Fibroblast of mammary gland (primary cell): Measurements from ENCODE around the gene ARHGAP6.
A peak's percentile ranks its signal among the peaks of the same experiment; 100 is the strongest.

ENCODE experiments used
- DNase-seq: peaks from one replicate; pipeline ENCODE4 v3.0.0-alpha.2; 2010; ENCODE audit warnings: low read depth
- H3K4me3 ChIP-seq: 2 replicates; pipeline ENCODE4 v1.5.1; 2011; ENCODE audit warnings: low read depth, mild to moderate bottlenecking, low read length, moderate library complexity; ENCODE audit not compliant: control insufficient read depth
- TF ChIP-seq, protein P1 (sequence below): conservative IDR thresholded peaks from 2 replicates; pipeline ENCODE4 v1.5.1; 2011; ENCODE audit warnings: low read depth, low read length, inconsistent platforms; ENCODE audit not compliant: control insufficient read depth, insufficient read depth

Gene ARHGAP6

DNA sequence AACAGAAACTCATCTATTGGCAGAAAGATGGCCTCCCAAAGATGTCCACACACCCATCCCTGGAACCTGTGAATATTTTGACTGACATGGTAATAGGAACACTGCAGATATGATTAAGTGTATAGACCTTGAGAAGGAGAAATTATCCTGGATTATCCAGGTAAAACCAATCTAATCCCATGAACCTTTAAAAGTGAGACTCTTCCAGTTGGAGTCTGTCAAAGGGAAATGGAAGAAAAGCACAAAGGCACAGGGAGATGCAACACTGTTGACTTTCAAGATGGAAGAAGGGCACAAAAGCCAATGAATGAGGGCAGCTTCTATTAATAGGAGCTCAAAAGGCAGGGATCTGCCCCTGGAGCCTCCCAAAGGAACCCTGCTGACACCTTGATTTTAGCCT is 289.6 kb downstream of the ARHGAP6 start:
- DNase-seq = no peak
- TF ChIP-seq, protein P1, sequence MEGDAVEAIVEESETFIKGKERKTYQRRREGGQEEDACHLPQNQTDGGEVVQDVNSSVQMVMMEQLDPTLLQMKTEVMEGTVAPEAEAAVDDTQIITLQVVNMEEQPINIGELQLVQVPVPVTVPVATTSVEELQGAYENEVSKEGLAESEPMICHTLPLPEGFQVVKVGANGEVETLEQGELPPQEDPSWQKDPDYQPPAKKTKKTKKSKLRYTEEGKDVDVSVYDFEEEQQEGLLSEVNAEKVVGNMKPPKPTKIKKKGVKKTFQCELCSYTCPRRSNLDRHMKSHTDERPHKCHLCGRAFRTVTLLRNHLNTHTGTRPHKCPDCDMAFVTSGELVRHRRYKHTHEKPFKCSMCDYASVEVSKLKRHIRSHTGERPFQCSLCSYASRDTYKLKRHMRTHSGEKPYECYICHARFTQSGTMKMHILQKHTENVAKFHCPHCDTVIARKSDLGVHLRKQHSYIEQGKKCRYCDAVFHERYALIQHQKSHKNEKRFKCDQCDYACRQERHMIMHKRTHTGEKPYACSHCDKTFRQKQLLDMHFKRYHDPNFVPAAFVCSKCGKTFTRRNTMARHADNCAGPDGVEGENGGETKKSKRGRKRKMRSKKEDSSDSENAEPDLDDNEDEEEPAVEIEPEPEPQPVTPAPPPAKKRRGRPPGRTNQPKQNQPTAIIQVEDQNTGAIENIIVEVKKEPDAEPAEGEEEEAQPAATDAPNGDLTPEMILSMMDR = no peak
- no peak overlapping the region for H3K4me3 ChIP-seq

DNA sequence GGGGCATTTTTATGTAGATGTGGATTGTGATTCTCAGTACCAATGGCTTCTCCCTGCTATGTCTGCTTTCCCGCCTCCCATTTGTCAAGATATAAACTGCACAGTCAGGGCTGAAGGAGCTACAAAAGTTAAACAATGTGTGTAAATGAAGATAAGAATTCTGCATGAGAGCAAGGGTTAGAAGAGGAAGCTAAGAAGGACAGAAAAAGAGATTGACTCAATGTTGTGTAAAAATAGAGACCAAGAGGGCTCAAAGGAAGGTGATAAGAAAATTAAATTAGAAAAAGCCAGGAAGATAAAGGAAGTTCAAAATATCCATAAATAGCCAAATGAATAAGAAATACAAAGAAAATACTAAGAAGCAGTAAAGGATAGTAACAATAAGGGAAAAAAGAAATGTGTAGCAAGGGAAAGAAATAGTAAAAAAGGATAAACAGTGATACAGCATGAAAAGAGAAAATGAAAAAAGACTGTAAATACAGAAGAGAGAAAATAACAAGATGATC is 290.1 kb downstream of the ARHGAP6 start:
- H3K4me3 ChIP-seq = no peak overlapping the region
- TF ChIP-seq, protein P1 = no peak
- DNase-seq = no peak

- no peak overlapping the region for H3K4me3 ChIP-seq
- no peak for DNase-seq
- TF ChIP-seq, protein P1 = no peak
Measured at GRCh38 chrX:11374570-11374969, 291.1 kb downstream of the ARHGAP6 start.

- TF ChIP-seq, protein P1 = no peak
- no peak for DNase-seq
- H3K4me3 ChIP-seq = no peak overlapping the region
Measured at GRCh38 chrX:11371106-11371505, 294.6 kb downstream of the ARHGAP6 start.

GRCh38 chrX:11367609-11368430 is 297.9 kb downstream of the ARHGAP6 start:
- TF ChIP-seq, protein P1 = no peak
- no peak overlapping the region for H3K4me3 ChIP-seq
- peak; percentile 58 for DNase-seq

DNA sequence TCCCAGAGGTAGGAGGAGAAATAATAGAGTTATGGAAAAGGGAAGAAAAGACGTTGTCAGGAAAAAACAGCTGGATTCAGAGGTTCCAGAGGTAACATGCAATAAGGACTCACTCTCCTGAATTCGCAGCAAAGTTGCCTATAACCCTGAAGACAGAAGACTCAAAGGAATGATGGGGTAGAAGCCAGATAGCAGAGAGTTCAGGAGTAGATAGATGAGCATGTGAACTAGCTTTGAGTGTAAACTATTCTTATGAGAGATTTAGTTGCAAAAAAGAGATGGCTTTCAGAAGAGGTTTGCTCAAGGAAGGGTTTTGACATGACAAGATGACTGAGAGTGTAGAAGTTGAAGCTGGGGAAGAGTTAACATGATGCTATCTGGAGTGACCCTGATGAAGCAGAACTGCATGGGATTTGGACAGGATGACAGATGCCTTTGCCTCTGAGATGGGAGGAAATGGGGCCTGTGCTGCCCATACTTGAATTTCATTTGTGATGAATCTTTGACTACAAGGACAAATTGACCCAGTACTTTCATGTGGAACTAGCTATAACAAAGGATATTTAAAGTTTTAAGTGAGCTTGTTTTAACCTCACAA is 298.6 kb downstream of the ARHGAP6 start:
- DNase-seq = no peak
- H3K4me3 ChIP-seq = no peak overlapping the region
- TF ChIP-seq, protein P1 = no peak

DNA sequence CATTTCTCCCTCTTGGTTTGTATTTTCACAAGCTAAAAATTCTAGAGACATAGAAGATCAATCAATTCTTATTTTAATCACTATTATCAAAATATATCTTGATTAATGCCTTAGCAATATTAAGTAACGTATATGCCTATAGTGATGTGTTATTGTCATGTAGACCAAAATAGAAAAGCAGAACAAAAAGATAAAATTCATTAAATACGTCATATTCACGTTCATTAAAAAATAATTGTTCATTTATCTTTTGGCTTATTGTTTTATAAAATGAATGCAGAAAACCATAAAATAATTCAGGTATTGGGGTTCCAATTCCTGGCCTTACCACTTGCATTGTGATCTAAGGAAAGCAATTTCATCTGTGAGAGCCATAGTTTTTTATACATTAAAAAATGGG is 300.3 kb downstream of the ARHGAP6 start:
- no peak overlapping the region for H3K4me3 ChIP-seq
- TF ChIP-seq, protein P1 = no peak
- no peak for DNase-seq
